Fibroblast of the aortic adventitia (primary cell): ENCODE results near the gene GOLGA6C. TPM values are rescaled to one million over a fixed set of nuclear protein-coding genes. Genes with fewer than 3 reads are reported as not detected.
"Not testable (repeated sequence)": the region's sequence is repeated elsewhere in the genome, so short reads cannot be mapped to it uniquely, and the experiment has no call there.

Experiments used
- DNase-seq: peaks from one replicate; pipeline ENCODE4 v3.0.0-alpha.2; 2010; ENCODE audit warnings: low read depth
- H3K4me3 ChIP-seq: 2 replicates; pipeline ENCODE4 v1.5.1; 2011; ENCODE audit warnings: low read depth, mild to moderate bottlenecking, control low read depth, low read length, moderate library complexity
- total RNA-seq: library from RNA; depleted of rRNA; stranded (reverse); fragments of >200 nt; gene quantifications from 2 replicates; pipeline ENCODE4 v1.2.3, GENCODE V29; 2012; ENCODE audit warnings: low replicate concordance
- TF ChIP-seq, protein P1 (sequence below): IDR thresholded peaks from 2 replicates; pipeline ENCODE4 v1.5.1; 2011; ENCODE audit warnings: mild to moderate bottlenecking, low read length, control low read depth, inconsistent platforms; ENCODE audit not compliant: insufficient read depth

Gene GOLGA6C
- total RNA-seq, 1 donor, result not detected

DNA sequence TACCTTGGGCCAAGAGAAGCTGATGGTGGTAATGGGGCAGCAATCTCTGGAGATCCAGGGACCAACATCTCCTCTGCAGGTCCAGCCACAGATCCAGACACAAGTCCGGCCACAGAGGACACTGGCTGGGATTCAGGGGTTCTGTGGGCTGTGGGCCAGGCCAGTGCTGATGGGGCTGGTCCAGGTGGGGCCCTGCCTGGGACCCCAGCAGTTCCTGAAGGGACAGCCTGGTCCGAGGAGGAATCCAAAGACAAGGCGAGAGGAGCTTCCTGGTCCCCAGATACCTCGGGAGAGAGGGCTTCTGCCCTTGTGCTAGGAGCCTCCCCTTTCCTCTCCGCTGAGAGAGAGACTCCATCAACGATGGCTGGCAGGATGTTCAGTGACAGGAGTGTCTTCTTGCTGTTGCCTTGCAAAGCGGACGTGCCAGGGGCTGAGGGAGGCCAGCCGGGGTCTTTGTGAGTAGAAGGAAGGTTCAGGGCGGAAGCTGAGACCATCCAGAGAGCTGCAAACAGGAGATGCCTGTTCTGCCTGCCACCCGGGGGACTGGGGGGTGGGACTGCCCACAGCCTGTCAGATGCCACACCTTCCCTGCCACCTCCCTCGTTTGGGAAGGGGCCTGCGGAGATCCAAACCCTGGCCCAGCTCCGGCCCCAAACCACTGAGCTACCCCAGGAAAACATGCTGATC, 24.5 kb upstream of the GOLGA6C start:
- TF ChIP-seq, protein P1, sequence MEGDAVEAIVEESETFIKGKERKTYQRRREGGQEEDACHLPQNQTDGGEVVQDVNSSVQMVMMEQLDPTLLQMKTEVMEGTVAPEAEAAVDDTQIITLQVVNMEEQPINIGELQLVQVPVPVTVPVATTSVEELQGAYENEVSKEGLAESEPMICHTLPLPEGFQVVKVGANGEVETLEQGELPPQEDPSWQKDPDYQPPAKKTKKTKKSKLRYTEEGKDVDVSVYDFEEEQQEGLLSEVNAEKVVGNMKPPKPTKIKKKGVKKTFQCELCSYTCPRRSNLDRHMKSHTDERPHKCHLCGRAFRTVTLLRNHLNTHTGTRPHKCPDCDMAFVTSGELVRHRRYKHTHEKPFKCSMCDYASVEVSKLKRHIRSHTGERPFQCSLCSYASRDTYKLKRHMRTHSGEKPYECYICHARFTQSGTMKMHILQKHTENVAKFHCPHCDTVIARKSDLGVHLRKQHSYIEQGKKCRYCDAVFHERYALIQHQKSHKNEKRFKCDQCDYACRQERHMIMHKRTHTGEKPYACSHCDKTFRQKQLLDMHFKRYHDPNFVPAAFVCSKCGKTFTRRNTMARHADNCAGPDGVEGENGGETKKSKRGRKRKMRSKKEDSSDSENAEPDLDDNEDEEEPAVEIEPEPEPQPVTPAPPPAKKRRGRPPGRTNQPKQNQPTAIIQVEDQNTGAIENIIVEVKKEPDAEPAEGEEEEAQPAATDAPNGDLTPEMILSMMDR, result no peak
- no peak overlapping the region for H3K4me3 ChIP-seq
- DNase-seq, result no peak

DNA sequence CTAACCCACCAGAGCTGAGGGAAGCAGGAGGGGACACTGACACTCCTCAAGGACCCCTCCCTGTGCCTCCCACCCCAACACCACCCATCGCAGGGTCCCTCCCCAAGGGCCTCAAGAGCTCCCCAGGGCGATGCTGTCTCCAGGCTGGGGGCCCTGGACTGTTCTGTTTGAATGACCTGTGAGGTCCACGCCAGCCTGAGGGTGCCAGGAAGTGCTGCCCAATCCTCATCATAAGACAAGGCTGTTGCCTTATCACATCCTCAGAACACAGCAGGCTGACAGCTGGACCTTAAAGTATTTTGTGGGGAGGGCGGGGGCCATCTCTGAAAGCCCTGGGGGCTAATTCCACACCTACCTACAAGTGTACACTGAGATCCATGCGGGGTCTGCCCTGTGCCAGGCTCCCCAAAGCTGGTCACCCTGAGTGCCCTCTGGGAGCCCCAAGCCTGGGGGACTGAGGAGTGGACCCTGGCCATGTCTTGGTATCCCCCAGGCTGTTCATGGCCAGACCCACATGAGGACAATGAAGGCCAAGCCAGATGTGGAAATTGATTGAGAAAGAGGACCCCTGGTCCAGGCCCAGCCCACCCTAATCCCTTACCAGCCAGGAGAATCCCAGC, 23.8 kb upstream of the GOLGA6C start:
- TF ChIP-seq, protein P1, result no peak
- DNase-seq, result no peak
- no peak overlapping the region for H3K4me3 ChIP-seq

- no peak for DNase-seq
- H3K4me3 ChIP-seq, result no peak overlapping the region
- TF ChIP-seq, protein P1, result no peak
Measured at GRCh38 chr15:75235051-75235673, 23.0 kb upstream of the GOLGA6C start.

GRCh38 chr15:75235760-75236729, 22.1 kb upstream of the GOLGA6C start:
- DNase-seq, result no peak
- H3K4me3 ChIP-seq, result no peak overlapping the region
- TF ChIP-seq, protein P1, result no peak

DNA sequence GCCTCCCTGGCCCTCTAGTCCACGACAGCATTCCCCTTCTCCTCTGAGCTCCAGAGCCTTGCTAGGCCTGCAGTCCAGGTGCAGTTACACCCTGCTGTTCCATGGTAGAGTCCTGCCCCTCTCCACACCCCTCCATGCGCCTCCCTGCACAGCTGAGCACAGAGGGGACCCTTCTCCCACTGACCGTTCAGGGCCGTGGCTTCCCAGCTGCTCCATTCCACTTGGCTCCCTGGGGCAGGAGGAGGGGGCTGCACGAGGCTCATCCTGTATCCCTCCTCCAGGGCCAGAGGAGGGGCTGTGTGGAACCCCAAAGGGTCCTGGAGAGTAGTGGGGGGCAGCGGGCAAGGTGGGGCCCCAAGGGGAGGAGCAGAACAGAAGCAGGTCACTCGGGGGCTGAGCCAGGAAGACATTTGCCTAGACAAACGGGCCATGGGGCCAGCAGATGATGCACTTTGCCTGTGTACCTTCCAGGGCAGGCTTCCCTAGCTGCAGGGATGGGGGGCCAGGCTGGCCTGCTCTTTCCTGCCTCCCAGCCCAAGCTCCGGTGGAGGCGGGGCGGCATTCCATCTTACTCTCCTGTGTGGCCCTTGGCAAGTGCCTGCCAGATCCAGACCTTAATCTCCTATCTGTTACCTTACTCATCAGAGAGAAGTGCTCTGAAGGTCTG, 20.7 kb upstream of the GOLGA6C start:
- TF ChIP-seq, protein P1, result no peak
- H3K4me3 ChIP-seq, result no peak overlapping the region
- DNase-seq, result no peak

- TF ChIP-seq, protein P1, result no peak
Measured at GRCh38 chr15:75238150-75238549, 20.0 kb upstream of the GOLGA6C start.

DNA sequence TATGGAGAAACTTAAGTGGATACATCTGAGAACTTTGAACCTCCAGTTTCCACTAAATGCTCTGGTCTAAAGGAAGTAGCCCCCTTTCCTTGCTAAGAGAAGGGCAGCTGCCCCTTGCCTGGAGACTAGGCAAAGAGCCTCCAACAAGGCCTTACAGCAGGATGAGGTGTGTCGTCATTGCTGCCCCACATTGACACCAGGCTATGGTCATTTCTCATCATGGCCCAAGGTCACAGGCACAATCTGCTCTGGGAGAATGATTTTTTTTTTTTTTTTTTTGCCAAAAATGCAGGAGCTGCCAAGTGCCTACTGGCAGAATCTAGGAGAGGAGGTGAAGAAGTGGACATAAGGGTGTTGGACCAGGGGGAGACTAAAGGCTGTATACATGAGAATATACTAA, 12.4 kb upstream of the GOLGA6C start:
- not testable (repeated sequence) for H3K4me3 ChIP-seq, DNase-seq

More at GRCh38 chr15:75238150-75238549, 20.0 kb upstream of the GOLGA6C start:
- H3K4me3 ChIP-seq, result no peak overlapping the region
- no peak for DNase-seq

DNA sequence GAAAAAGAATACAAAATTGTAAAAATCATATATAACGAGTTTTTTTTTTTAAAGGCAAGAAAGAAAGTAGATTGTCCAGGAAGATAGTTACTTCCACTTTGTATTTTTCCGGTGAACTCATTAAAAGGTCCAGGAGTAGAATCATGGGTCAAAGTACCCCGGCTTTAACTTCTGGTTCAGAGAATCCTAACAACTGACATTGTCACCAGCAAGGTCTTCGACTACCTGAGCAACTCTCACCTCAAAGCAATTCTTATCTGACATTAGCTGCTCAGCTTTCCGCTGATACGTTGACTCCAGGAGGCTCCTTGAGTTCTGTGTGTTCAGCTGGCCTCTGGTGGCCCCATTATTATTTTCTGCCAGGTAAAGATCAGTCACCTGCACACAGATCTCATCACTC, 9.1 kb upstream of the GOLGA6C start:
- not testable (repeated sequence) for H3K4me3 ChIP-seq, DNase-seq
